ENCODE measurements around the gene GATA5.

- TF ChIP-seq EP300 (IDR thresholded peaks at IDR 0.05) (no peak), CTCF (IDR thresholded peaks at IDR 0.05) (no peak)
These were observed 22.5 kb downstream of the GATA5 start for GRCh38 chr20:62453186-62453808.

Data from ovary (tissue), 3 donors.